Dermis blood vessel endothelial cell (primary cell): ENCODE results near the gene RNPEP. TPM values are rescaled to one million over a fixed set of nuclear protein-coding genes. Genes with fewer than 3 reads are reported as not detected.

Source experiments
- DNase-seq: peaks from one replicate; pipeline ENCODE4 v3.0.0; 2010
- total RNA-seq: library from RNA; depleted of rRNA; stranded (reverse); fragments of >200 nt; gene quantifications from 2 replicates; pipeline ENCODE4 v1.2.3, GENCODE V29; 2014

RNPEP gene
- total RNA-seq, 1 donor from 2014 or later: 43.6 TPM

DNA sequence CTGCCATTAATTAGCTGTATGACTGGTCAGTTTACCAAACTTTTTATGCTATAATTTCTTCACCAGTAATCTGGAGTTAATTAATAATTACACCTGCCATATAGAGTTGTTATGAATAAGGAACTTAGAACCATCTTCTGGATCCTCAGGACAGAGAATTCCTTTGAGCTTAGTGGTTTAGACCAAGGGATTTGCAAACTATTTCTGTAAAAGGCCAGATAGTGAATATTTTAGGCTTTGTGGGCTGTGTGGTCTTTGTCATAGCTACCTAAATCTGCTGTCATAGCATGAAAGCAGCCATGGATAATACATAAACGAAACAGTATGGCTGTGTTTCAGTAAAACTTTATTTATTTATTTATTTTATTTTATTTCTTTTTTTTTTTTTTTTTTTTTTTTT is 18.2 kb upstream of the RNPEP start:
- DNase-seq: no peak

DNA sequence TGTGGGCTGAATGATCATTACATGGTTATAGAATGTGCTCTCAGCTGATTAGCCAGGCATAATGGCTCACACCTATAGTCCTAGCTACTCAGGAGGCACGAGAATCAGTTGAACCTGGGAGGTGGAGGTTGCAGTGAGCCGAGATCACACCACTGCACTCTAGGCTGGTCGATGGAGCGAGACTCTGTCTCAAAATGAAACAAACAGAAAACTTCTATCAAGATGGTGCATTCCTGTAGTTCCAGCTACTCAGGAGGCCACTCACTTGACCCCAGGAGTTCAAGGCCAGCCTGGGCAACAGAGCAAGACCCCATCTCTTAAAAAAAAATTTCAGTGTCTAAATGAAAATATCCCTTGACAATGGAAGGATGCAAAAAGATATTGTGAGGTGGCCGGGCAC is 16.3 kb upstream of the RNPEP start:
- DNase-seq: no peak

- DNase-seq: no peak
Observed at GRCh38 chr1:201968202-201968925, 14.1 kb upstream of the RNPEP start.

GRCh38 chr1:201970334-201971159 is 11.9 kb upstream of the RNPEP start:
- DNase-seq: no peak

- DNase-seq: no peak
Observed at GRCh38 chr1:201982082-201982622, 296 bp upstream of the RNPEP start.

DNA sequence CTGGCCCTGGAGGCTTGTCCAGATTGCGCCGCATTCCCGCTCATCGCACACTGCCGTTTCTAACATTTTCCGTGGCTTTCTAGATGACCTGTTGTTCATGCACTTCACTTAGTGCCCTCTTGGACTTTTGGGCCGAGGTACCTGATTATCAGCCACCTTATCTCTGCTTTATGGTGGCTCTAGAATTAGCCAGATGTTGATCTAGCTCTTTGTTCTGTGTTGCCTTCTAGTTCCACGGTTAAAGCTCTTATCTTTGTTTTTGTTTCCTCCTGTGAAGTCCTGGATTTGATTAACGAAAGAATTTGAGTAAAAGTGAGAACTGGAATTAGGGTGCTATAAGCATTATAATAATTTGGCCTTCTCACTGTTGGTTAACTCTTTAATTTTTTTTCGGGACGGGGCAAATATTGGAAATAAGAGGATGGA is 945 bp downstream of the RNPEP start:
- DNase-seq: peak; percentile 46

DNA sequence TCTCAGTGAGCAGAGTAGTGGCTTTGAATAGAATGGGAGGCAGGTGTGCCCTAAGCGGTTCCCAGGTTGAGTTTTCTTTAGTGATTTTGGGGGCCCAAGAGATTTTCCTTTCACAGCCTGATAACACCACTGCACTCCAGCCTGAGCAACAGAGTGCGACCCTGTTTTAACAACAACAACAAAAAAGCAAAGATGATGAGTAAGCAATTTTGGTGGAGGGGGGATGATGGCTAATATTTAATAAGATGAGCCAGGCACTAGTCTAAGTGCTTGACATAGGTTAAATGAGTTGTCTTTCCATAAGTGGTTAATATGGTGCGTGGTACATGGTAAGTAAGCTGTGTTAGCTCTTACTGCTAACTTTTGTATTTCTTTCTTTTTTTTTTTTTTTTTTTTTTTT is 2.0 kb downstream of the RNPEP start:
- no peak for DNase-seq

DNA sequence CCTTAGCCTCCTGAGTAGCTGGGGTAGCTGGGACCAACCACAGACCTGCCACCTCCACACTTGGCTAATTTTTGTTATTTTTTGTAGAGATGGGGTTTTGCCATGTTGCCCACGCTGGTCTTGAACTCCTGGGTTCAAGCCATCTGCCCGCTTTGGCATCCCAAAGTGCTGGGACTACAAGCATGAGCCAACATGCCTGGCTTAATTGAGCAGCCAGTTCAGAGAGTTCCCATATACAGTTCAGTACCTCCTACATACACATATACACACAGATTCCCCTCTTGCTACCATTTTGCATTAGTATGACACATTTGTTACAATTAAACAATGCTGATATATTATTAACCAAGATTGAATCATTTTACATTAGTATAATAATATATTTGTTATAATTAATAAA is 2.9 kb downstream of the RNPEP start:
- no peak for DNase-seq

GRCh38 chr1:201988601-201989000 is 6.2 kb downstream of the RNPEP start:
- DNase-seq: no peak

GRCh38 chr1:201989354-201990128 is 7.1 kb downstream of the RNPEP start:
- no peak for DNase-seq

DNA sequence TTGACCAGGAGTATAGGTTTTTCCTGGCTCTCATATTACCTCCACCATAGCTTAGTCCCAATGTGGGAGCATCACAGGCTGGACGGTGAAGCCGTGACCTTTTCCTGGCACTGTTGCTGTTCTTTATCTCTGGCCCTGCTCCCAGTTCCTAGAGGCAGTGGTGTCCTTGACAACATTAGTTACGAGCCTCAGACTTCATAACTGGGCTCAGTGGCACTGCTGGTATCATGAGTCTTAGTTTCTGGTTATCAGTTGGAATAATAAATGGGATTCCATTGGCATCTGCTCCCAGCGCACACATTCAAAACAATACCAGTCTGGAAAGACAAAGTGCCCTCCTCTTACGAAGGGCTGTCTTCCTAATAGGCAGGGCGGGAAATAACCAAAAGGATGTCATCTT is 8.0 kb downstream of the RNPEP start:
- no peak for DNase-seq

- DNase-seq: peak; percentile 75
Observed at GRCh38 chr1:201999625-202000238, 17.3 kb downstream of the RNPEP start.

DNA sequence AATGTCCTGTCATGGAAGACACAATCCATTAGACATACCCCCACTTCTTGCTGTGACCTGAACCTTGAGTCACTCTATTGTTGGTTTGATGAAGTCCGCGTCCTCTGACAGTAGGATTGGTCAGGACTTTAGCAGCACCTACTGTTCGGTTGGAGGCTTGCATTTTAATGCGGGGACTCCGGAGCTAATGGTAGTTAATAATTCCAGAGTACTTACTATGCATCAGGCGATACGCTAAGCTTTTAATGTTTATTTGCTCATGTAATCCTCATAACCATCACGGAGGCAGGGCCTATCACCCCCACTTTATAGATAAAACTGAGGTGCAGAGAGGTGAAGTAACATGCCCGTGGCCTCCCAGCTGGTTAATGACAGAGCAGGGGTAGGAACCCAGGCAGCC is 20.1 kb downstream of the RNPEP start:
- no peak for DNase-seq

DNA sequence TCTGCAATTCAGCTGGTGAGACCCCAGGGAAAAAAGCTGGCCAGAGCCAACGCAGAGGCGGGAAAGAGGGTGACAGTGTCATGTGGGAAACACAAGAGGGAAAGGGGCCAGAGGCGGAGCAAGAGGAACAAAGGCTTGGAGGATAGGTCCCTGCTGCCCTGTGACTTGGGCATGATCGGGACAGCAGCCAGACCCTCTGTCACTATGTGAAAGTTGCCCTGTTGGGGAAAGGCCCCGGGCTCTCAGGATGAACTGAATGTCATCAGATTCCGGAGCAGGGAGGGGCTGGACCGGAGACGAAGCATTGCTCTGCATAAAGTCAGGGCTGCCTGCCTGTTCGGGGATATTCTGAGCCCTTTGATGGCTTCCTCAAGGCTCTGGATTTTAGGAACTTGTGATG is 22.3 kb downstream of the RNPEP start:
- DNase-seq: no peak

DNA sequence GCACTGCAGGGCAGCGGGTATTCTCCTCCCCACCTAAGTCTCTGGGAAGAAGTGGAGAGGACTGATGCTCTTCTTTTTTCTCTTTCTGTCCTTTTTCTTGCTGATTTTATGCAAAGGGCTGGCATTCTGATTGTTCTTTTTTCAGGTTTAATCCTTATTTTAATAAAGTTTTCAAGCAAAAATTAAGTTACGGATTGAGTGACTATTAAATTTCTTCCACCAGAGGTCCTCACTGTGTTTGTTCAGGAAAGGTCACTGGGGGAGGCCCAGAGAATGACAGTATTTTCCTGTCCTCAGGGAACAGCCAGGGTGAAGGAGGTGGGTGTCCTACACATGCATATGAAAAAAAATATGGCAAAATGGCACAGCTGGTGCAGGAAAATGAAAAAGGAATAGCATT is 23.5 kb downstream of the RNPEP start:
- peak; percentile 55 for DNase-seq

GRCh38 chr1:202007304-202007703 is 24.9 kb downstream of the RNPEP start:
- no peak for DNase-seq

- no peak for DNase-seq
Observed at GRCh38 chr1:202007805-202008489, 25.5 kb downstream of the RNPEP start.

DNA sequence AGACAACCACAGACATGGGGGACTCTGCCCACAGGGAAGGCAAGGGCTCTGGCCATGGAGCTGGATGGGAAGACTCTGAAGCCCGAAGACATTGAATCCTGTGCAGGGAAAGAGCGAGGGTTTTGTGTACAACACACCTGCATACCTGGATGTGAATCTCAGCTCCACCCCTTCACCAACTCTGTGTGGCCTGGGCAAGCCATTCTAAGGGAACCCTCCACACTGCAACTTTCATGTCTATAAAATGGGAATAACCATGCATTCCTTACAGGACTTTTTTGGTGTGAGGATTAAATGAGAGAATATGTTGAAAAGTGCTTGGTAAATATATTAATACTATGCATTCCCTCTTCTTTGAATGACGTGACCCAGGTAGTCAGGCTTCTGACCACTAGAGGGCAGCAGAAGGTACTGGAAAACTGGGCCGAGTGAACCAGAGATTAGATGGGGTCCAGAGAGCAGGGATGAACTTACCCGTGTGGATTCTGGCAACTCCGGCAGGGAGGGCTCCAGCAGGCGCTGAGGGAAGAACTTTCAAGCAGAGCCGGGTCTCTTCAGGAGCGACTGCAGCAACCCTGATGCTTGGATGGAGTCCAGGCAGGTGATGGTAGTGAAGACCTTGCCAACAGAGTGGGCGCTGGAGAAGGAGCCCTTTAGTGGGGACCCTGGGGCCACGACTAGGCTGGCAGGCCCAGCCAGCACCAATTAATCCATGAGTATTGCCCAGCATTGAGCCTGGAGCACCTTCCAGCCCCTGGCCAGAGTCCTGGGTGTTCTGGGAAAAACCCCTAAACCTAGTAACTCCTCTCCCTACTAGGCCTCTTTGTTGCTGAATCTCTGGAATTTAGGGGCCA is 27.1 kb downstream of the RNPEP start:
- peak; percentile 81 for DNase-seq

DNA sequence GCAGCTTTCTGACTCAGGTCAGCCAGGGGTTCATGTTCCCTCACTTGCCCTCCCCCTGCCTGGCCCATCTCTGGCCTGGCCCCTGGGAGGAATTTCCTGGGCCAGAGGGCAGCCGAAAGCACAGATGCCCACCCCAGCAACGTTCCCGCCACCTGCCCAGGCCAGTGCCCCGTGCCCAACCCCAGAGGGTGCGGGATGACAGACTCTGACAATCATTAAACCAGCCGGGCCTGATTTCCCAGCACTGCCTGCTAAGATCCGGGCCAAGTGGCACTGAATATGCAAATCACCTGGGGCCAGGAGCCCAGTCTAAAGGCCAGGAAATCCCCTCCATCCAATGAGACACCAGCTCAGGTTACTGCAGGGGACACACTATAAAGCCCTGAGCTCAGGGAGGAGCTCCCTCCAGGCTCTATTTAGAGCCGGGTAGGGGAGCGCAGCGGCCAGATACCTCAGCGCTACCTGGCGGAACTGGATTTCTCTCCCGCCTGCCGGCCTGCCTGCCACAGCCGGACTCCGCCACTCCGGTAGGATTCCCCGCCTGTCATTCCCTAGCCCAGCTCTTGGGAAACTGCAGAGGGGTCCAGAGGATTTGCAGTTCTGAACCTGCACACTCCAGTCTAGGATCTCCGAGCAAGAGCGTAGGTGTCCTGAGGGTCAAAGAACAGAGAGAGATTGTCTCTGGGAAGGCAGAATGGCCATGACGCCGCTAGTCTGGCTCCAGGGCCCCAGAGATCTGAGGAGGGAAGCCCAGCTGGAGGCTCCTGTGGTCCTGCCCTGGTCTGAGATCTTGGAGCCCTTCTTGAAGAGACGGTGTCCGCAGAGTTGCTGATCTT is 27.9 kb downstream of the RNPEP start, which contains the start of gene ELF3:
ELF3 (plus strand) TSS at position 408 of the 836 bp plus-strand sequence. CDS start 550 bp downstream, outside the sequence.
- DNase-seq: no peak

DNA sequence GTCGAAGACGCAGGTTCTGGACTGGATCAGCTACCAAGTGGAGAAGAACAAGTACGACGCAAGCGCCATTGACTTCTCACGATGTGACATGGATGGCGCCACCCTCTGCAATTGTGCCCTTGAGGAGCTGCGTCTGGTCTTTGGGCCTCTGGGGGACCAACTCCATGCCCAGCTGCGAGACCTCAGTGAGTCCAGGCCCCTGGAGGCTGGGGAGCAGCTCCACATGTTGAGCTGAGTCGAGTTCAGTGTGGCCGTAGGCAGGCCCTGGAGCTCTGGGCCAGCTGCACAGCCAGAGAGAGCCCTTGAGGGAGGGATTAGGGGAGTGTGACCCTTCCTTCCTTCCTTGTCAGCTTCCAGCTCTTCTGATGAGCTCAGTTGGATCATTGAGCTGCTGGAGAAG is 29.5 kb downstream of the RNPEP start:
- DNase-seq: no peak
